Stimulated activated naive CD4-positive, alpha-beta T cell treated with Interleukin-2 at 50 U/mL for 16 hours (primary cell): Measurements from ENCODE around the gene ASIP.
"Not testable (repeated sequence)": the region's sequence is repeated elsewhere in the genome, so short reads cannot be mapped to it uniquely, and the experiment has no call there.

Experiments used
- DNase-seq: peaks from one replicate; lab custom pipeline; 2025; lab: John Stamatoyannopoulos, UW

The ASIP gene

GRCh38 chr20:34240693-34241615 is at the start of gene ASIP:
Gene ASIP, plus strand, starts transcription at chr20:34241423. Its CDS starts 18,952 bp downstream, at chr20:34260375.
- no peak for DNase-seq

- DNase-seq, result no peak
Measured at GRCh38 chr20:34193051-34193450, 48.2 kb upstream of the ASIP start.

- DNase-seq, result no peak
Measured at GRCh38 chr20:34199183-34199582, 42.0 kb upstream of the ASIP start.

GRCh38 chr20:34200023-34200422 is 41.2 kb upstream of the ASIP start:
- no peak for DNase-seq

GRCh38 chr20:34201531-34201930 is 39.7 kb upstream of the ASIP start:
- DNase-seq, result no peak

GRCh38 chr20:34205172-34205880 is 35.9 kb upstream of the ASIP start:
- DNase-seq, result not testable (repeated sequence)

- no peak for DNase-seq
Measured at GRCh38 chr20:34209111-34209510, 32.1 kb upstream of the ASIP start.

GRCh38 chr20:34210271-34210670 is 31.0 kb upstream of the ASIP start:
- no peak for DNase-seq

- no peak for DNase-seq
Measured at GRCh38 chr20:34211591-34211990, 29.6 kb upstream of the ASIP start.

GRCh38 chr20:34213213-34213612 is 28.0 kb upstream of the ASIP start:
- no peak for DNase-seq

- peak; percentile 21 for DNase-seq
Measured at GRCh38 chr20:34215711-34216381, 25.4 kb upstream of the ASIP start.

- no peak for DNase-seq
Measured at GRCh38 chr20:34216382-34216742, 24.9 kb upstream of the ASIP start.

- no peak for DNase-seq
Measured at GRCh38 chr20:34220561-34220960, 20.7 kb upstream of the ASIP start.

GRCh38 chr20:34222208-34222607 is 19.0 kb upstream of the ASIP start:
- no peak for DNase-seq

- not testable (repeated sequence) for DNase-seq
Measured at GRCh38 chr20:34224251-34224650, 17.0 kb upstream of the ASIP start.

- no peak for DNase-seq
Measured at GRCh38 chr20:34231634-34232033, 9.6 kb upstream of the ASIP start.

GRCh38 chr20:34232494-34233087 is 8.6 kb upstream of the ASIP start:
- DNase-seq, result no peak

GRCh38 chr20:34233687-34234086 is 7.5 kb upstream of the ASIP start:
- DNase-seq, result no peak

GRCh38 chr20:34235875-34236274 is 5.3 kb upstream of the ASIP start:
- DNase-seq, result no peak

- no peak for DNase-seq
Measured at GRCh38 chr20:34237942-34238341, 3.3 kb upstream of the ASIP start.

- DNase-seq, result no peak
Measured at GRCh38 chr20:34240121-34240520, 1.1 kb upstream of the ASIP start.

- not testable (repeated sequence) for DNase-seq
Measured at GRCh38 chr20:34242015-34242414, 792 bp downstream of the ASIP start.
